HepG2 (cell line): ENCODE measurements around the gene HEY2. TPM values are rescaled to one million over a fixed set of nuclear protein-coding genes. Genes with fewer than 3 reads are reported as not detected.

ENCODE experiments used
- FOXP4 ChIP-seq: sonication (generic); formaldehyde crosslinking; IDR thresholded peaks from 2 replicates; pipeline ENCODE4 v1.4.0; 2020; ENCODE audit warnings: missing genetic modification reagents
- GATA4 ChIP-seq: sonication (generic); IDR thresholded peaks from 2 replicates; pipeline ENCODE4 v1.6.1; 2016; ENCODE audit warnings: antibody characterized with exemption, low read depth, borderline replicate concordance
- GTF3A ChIP-seq: sonication (generic); formaldehyde crosslinking; conservative IDR thresholded peaks from 2 replicates; pipeline ENCODE4 v1.4.0; 2020; ENCODE audit warnings: mild to moderate bottlenecking, missing genetic modification reagents
- KLF12 ChIP-seq: sonication (generic); formaldehyde crosslinking; IDR thresholded peaks from 2 replicates; pipeline ENCODE4 v1.4.0; 2020; ENCODE audit warnings: missing genetic modification reagents, borderline replicate concordance
- KLF13 ChIP-seq: sonication (generic); formaldehyde crosslinking; IDR thresholded peaks from 2 replicates; pipeline ENCODE4 v1.4.0; 2020; ENCODE audit warnings: mild to moderate bottlenecking, missing genetic modification reagents
- MLXIP ChIP-seq: sonication (generic); formaldehyde crosslinking; IDR thresholded peaks from 2 replicates; pipeline ENCODE4 v1.9.0; 2021; ENCODE audit warnings: missing genetic modification reagents, borderline replicate concordance
- POGK ChIP-seq: sonication (generic); formaldehyde crosslinking; conservative IDR thresholded peaks from 2 replicates; pipeline ENCODE4 v1.8.0; 2022; ENCODE audit warnings: mild to moderate bottlenecking, moderate library complexity, missing genetic modification reagents
- SPEN ChIP-seq: sonication (generic); formaldehyde crosslinking; IDR thresholded peaks from 2 replicates; pipeline ENCODE4 v1.5.1; 2020; ENCODE audit warnings: low read depth, mild to moderate bottlenecking, missing genetic modification reagents
- ZBTB10 ChIP-seq: sonication (generic); formaldehyde crosslinking; IDR thresholded peaks from 2 replicates; pipeline ENCODE4 v1.4.0; 2020; ENCODE audit warnings: missing genetic modification reagents, borderline replicate concordance
- ZFP90 ChIP-seq: sonication (generic); formaldehyde crosslinking; IDR thresholded peaks from 2 replicates; pipeline ENCODE4 v1.8.0; 2022; ENCODE audit warnings: missing genetic modification reagents, mild to moderate bottlenecking, inconsistent platforms, borderline replicate concordance
- ZNF275 ChIP-seq: sonication (generic); formaldehyde crosslinking; IDR thresholded peaks from 2 replicates; pipeline ENCODE4 v1.8.0; 2022; ENCODE audit warnings: missing genetic modification reagents, mild to moderate bottlenecking, inconsistent platforms, borderline replicate concordance
- ZNF382 ChIP-seq: sonication (generic); formaldehyde crosslinking; IDR thresholded peaks from 2 replicates; pipeline ENCODE4 v1.5.0; 2020; ENCODE audit warnings: missing genetic modification reagents, mild to moderate bottlenecking, borderline replicate concordance
- ZNF614 ChIP-seq: IDR thresholded peaks from 2 replicates; pipeline ENCODE4 v1.6.1; 2018; ENCODE audit warnings: missing biosample characterization, missing genetic modification reagents, inconsistent platforms, borderline replicate concordance
- ZNF720 ChIP-seq: sonication (generic); formaldehyde crosslinking; IDR thresholded peaks from 2 replicates; pipeline ENCODE4 v1.4.0; 2020; ENCODE audit warnings: missing genetic modification reagents
- ZNF749 ChIP-seq: sonication (generic); formaldehyde crosslinking; IDR thresholded peaks from 2 replicates; pipeline ENCODE4 v1.8.0; 2022; ENCODE audit warnings: mild to moderate bottlenecking, missing genetic modification reagents, moderate library complexity, borderline replicate concordance
- ZNF766 ChIP-seq: sonication (generic); formaldehyde crosslinking; IDR thresholded peaks from 2 replicates; pipeline ENCODE4 v1.5.0; 2020; ENCODE audit warnings: missing genetic modification reagents, borderline replicate concordance
- polyA plus RNA-seq, 8 experiments: library from polyadenylated mRNA; depleted of rRNA in 3 of 8; stranded (reverse) in 7 of 8; unstranded in 1 of 8; fragments of >200 nt; fragmentation: Illumina TruSeq in 4 of 8; extraction: Trizol in 4 of 8; gene quantifications; 2 replicates each; pipeline versions ENCODE4 v1.2.1 to v1.2.3, GENCODE V29; 2011 to 2016; ENCODE audit warnings: low read depth in 4 of 8, missing spikeins in 1 of 8, mixed read lengths in 1 of 8; ENCODE audit not compliant: insufficient read depth in 1 of 8
- total RNA-seq, 5 experiments: library from RNA; depleted of rRNA; stranded (reverse); fragments of >200 nt; fragmentation: Illumina TruSeq; extraction: Trizol; gene quantifications; 2 replicates each; pipeline ENCODE4 v1.2.3, GENCODE V29; 2016; ENCODE audit warnings: low read depth in 1 of 5

HEY2 gene
- total and polyA plus RNA-seq, 2 of the 13 experiments (the other 11 are each of a cell fraction or from before 2014, with no cell fraction given): 0.04 TPM

GRCh38 chr6:125790358-125791150 lies 41.1 kb downstream of the HEY2 start, which contains the start of gene NCOA7 (continued):
- TF ChIP-seq ZBTB10 (CRISPR knock-in tag) (no peak), KLF13 (0 out of 2 replicates have a peak, but pooled peaks have one; percentile 10), KLF12 (CRISPR knock-in tag) (peak; percentile 33), SPEN (CRISPR knock-in tag) (peak; percentile 75), ZNF766 (peak; percentile 82; the same call in 1 of the 2 replicates), MLXIP (CRISPR knock-in tag) (peak; percentile 44; the same call in 1 of the 2 replicates), GTF3A (0 out of 2 replicates have a peak, but pooled peaks have one; percentile 89), ZNF614 (CRISPR knock-in tag) (peak; percentile 11; the same call in 1 of the 2 replicates), ZNF275 (CRISPR knock-in tag) (0 out of 2 replicates have a peak, but pooled peaks have one; percentile 33), FOXP4 (CRISPR knock-in tag) (peak; percentile 5; the same call in 1 of the 2 replicates), ZNF720 (CRISPR knock-in tag) (no peak), GATA4 (peak; percentile 41; the same call in 1 of the 2 replicates), ZNF382 (no peak), ZNF749 (peak; percentile 64; the same call in 1 of the 2 replicates), POGK (CRISPR knock-in tag) (peak; percentile 88), ZFP90 (CRISPR knock-in tag) (peak; percentile 59; the same call in 1 of the 2 replicates)
